ENCODE data around the gene GATB. TPM values are rescaled to one million over a fixed set of nuclear protein-coding genes. Genes with fewer than 3 reads are reported as not detected.

Gene GATB
- total RNA-seq, 1 donor from 2014 or later: 102 TPM

DNA sequence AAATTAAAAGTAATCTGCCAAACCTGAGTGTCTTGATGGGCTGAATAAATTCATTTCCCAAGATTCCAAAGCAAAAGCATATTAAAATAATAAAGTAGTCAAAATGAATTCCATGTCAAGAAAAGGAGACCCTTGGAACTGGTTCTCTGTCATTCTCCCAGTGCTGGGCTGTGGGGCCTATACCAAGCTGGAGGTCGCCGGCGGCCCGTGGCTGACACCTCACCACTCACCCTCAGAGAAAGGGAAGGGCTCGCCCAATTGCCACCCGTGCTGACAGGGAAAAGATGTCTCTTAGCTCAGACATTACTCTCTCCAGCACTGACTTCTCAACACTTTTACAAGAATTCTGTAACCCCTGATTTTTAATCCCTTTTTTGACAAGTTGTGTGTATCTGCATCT is 51.7 kb downstream of the GATB start:
- no peak overlapping the region for H3K27ac ChIP-seq (replicated peaks)
- peaks cover 31% of the 10 kb centered on the region for H3K36me3 ChIP-seq
- TF ChIP-seq, protein P1, sequence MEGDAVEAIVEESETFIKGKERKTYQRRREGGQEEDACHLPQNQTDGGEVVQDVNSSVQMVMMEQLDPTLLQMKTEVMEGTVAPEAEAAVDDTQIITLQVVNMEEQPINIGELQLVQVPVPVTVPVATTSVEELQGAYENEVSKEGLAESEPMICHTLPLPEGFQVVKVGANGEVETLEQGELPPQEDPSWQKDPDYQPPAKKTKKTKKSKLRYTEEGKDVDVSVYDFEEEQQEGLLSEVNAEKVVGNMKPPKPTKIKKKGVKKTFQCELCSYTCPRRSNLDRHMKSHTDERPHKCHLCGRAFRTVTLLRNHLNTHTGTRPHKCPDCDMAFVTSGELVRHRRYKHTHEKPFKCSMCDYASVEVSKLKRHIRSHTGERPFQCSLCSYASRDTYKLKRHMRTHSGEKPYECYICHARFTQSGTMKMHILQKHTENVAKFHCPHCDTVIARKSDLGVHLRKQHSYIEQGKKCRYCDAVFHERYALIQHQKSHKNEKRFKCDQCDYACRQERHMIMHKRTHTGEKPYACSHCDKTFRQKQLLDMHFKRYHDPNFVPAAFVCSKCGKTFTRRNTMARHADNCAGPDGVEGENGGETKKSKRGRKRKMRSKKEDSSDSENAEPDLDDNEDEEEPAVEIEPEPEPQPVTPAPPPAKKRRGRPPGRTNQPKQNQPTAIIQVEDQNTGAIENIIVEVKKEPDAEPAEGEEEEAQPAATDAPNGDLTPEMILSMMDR (IDR thresholded peaks at IDR 0.05; ENCODE audit: borderline replicate concordance): no peak
- intact Hi-C loops (cut with micrococcal nuclease): no loop called here
- H3K9me3 ChIP-seq (replicated peaks): no peaks in the 10 kb centered on the region
- H3K4me1 ChIP-seq: peaks cover 3% of the 10 kb centered on the region
- H3K4me3 ChIP-seq: no peak overlapping the region
- DNase-seq: no peak
- no peaks in the 10 kb centered on the region for H3K27me3 ChIP-seq (ENCODE audit: low read depth)

DNA sequence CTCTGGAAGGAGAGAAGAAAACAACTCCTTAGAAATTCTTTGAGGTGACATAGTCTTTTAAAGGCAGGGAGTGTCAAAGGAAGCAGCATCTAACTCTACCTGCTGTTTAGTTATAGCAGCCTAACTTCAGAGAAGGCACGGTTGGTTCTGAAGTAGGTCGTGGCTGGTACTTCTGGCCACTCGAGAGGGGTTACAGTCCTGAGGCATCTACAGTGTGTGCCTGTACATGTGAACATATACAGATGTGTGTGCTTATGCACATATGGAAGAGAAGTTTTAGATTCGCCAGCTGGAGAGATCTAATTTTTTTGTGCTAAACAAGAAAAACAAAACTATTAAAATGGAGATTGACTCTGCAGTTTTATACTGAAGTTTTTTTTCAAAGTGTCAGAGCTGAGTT is 52.7 kb downstream of the GATB start:
- intact Hi-C loops (cut with micrococcal nuclease): no loop called here
- Histone ChIP-seq H3K27ac (replicated peaks) (no peak overlapping the region), H3K4me3 (no peak overlapping the region), H3K27me3 (ENCODE audit: low read depth) (no peaks in the 10 kb centered on the region), H3K4me1 (no peaks in the 10 kb centered on the region), H3K36me3 (peaks cover 39% of the 10 kb centered on the region), H3K9me3 (replicated peaks) (no peaks in the 10 kb centered on the region)
- DNase-seq: no peak
- TF ChIP-seq, protein P1 (IDR thresholded peaks at IDR 0.05; ENCODE audit: borderline replicate concordance): no peak

DNA sequence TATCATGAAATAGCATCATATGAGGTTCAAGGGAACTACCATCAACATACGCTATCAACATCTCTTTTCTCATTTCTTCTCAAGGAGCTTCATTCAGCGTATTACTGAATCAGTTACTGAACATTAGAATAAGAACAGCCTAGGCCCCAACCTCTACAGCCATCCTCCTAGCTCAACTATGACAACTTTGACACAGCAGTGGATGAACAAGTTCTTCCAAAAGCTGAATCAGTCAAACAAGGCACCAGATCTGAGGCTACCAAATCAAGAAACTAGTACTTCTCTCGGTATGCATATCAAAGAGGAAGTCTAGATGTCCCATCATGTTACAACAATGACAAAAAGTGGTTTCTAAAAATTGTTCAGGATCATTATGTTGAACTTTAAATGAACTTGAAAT is 57.4 kb downstream of the GATB start:
- Histone ChIP-seq H3K9me3 (replicated peaks) (no peaks in the 10 kb centered on the region), H3K36me3 (peaks cover 75% of the 10 kb centered on the region), H3K4me3 (no peak overlapping the region), H3K27me3 (ENCODE audit: low read depth) (no peaks in the 10 kb centered on the region), H3K27ac (replicated peaks) (no peak overlapping the region), H3K4me1 (no peaks in the 10 kb centered on the region)
- intact Hi-C loops (cut with micrococcal nuclease): no loop called here
- TF ChIP-seq, protein P1 (IDR thresholded peaks at IDR 0.05; ENCODE audit: borderline replicate concordance): no peak
- no peak for DNase-seq

DNA sequence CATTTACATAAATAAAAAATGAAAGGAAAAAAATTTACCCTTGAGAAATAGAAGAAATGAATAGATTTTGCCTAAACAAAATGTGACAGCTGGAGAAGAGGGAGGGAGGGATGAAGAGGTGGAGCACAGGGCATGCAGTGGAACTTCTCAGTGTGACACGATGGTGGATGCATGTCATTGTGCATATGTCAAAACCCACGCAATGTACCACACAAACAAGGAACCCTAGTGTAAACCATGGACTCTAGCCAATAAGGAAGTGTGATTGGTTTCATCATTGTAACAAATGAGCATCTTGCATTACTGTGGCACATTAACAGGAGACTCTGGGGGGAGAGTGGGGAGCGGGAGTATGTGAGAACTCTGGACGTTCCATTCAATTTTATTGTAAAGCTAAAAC is 58.6 kb downstream of the GATB start:
- H3K4me3 ChIP-seq: no peak overlapping the region
- H3K27me3 ChIP-seq (ENCODE audit: low read depth): no peaks in the 10 kb centered on the region
- TF ChIP-seq, protein P1 (IDR thresholded peaks at IDR 0.05; ENCODE audit: borderline replicate concordance): no peak
- DNase-seq: no peak
- intact Hi-C loops (cut with micrococcal nuclease): no loop called here
- H3K4me1 ChIP-seq: no peaks in the 10 kb centered on the region
- H3K27ac ChIP-seq (replicated peaks): no peak overlapping the region
- H3K36me3 ChIP-seq: peaks cover 73% of the 10 kb centered on the region
- no peaks in the 10 kb centered on the region for H3K9me3 ChIP-seq (replicated peaks)

DNA sequence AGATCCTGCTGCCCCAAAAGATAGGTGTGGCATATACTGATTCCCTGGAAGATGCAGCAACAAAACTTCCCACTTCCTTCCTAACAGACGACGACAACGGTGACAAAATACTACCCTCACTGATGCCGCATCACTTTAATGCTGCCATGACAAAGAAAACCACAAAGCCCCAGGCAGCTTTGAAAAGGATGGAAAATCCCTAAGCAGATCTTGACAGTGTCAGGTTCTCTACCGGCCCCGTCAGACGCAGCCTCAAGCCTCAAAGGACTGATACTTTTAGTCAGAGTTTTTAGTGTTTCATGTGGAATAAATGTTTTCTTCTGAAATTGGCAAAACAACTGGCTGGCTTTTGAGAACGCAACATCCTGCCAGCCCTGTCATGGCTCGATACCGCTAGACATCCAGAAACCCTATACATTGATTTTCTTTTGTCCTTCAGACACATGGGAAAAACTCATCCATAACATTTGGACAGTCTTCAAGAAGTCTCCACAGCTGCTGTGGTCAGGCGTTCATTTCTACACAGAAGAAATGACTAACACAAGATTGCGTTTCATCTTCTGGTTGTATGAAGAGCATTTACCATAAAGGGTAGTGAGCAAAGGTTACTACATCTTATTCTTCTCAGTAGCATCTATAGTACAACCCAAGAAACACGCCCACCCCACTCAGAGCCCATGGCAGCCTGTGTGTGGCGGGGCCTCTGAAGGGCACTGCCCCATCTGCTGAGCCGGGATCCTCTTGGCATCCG is 60.1 kb downstream of the GATB start:
- Histone ChIP-seq H3K4me1 (no peaks in the 10 kb centered on the region), H3K27ac (replicated peaks) (no peak overlapping the region), H3K36me3 (peaks cover 62% of the 10 kb centered on the region), H3K27me3 (ENCODE audit: low read depth) (no peaks in the 10 kb centered on the region), H3K9me3 (replicated peaks) (no peaks in the 10 kb centered on the region), H3K4me3 (no peak overlapping the region)
- no peak for DNase-seq
- intact Hi-C loops (cut with micrococcal nuclease): no loop called here
- TF ChIP-seq, protein P1 (IDR thresholded peaks at IDR 0.05; ENCODE audit: borderline replicate concordance): no peak

Measured in left ventricle myocardium inferior (tissue), 1 donor.